GM19240 (cell line): Measurements from ENCODE around the gene TRAPPC2.
"Not testable (repeated sequence)": the region's sequence is repeated elsewhere in the genome, so short reads cannot be mapped to it uniquely, and the experiment has no call there.

Experiments
- DNase-seq: peaks from one replicate; pipeline ENCODE4 v3.0.0; 2011; ENCODE audit warnings: low spot score; ENCODE audit not compliant: insufficient read length

Gene TRAPPC2

DNA sequence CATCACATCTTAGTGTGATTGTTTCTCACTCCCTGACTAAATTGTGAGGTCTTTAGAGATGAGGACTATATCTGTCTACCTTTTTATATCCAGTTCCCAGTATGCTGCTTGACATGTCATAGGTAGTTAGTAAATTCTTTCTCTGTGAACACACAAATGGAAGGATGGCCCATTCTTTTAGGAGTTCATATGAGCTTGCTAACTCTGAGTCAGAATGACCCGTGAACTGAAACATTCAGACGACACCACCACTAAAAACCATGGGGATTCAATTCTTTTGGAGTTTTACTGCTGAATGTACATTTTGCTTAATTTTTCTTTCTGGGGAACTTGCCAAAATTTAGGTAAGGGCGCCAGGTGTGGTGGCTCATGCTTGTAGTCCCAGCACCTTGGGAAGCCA, 14.1 kb upstream of the TRAPPC2 start:
- no peak for DNase-seq

DNA sequence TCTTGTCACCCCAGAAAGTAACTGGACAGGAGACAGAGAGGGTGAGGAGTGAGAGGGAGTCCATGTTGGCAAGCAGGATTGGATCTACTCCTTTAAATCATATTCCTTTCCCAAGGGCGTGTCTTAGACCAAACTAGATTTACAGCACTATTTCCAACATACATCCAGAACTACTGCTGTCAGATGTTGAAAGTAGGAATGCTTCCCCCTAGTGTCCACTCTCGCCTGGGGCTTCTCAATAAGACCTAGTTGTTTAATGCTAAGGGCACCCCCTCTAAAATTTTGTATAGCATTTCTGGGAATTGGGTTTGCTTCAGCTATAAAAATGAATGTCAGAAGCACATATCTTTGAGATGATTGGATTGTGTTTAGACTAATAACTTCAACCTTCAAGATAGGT, 13.4 kb upstream of the TRAPPC2 start:
- no peak for DNase-seq

DNA sequence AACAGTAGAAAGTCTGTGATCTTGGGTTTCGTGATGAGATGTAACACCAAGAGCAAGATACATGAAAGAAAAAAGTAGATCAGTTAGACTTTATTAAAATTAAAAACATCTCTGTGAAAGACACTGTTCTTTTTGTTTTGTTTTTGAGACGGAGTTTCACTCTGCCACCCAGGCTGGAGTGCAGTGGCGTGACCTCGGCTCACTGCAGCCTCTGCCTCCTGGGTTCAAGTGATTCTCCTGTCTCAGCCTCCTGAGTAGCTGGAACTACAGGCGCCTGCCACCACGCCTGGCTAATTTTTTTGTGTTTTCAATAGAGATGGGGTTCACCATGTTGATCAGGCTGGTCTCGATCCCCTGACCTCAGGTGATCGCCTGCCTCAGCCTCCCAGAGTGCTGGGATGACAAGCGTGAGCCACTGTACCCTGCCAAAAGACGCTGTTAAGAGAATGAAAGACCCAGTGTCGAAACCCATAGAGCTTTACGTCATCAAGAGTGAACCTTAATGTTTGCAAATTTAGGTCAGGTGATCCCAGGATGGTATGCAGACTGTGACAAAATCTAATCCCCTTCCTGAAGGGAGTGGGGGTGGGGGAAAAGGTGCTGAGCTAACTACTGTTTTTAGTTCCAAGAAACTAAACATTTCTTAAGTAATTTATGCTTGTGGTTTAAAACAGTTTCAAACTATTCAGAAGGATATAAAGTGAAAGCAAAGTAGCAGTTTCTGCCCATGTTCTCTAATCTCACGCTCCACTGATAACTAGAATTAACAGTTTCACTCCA, 8.2 kb upstream of the TRAPPC2 start:
- no peak for DNase-seq

DNA sequence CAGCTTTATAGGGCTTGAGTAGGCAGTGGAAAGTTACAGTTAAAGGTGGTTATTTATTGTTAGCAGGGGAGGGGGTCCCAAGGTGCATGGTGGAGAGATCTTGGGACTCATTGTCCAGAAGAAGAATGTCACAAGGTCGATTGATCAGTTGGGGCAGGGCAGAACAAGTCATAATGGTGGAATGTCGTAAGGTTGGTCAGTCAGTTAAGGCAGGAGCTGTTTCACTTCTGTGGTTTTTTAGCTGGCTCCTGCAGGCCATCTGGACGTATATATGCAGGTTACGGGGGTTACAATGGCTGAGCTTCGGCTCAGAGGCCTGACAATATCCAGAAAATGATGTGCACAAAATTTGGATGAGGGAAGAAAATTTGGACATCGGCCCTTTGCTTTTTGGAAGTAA, 7.3 kb upstream of the TRAPPC2 start:
- DNase-seq: no peak

DNA sequence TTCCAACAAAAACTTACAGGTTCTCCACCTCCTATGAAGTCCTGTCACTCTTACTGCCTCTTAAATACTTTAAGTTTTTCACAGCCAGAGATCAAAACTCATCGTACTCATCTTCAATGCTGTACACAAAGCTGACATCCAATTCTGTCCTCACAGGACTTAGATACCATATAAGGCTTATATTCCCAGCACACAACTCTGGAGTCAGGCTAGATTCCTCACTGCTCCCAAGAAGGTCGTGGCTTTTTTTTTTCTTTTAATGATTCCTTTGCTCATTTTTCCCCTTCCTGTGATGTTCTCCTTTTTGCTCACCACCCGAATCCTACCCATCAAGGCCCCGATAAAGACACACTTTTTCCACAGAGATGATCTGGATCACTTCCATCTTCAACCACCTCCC, 914 bp downstream of the TRAPPC2 start:
- DNase-seq: no peak

DNA sequence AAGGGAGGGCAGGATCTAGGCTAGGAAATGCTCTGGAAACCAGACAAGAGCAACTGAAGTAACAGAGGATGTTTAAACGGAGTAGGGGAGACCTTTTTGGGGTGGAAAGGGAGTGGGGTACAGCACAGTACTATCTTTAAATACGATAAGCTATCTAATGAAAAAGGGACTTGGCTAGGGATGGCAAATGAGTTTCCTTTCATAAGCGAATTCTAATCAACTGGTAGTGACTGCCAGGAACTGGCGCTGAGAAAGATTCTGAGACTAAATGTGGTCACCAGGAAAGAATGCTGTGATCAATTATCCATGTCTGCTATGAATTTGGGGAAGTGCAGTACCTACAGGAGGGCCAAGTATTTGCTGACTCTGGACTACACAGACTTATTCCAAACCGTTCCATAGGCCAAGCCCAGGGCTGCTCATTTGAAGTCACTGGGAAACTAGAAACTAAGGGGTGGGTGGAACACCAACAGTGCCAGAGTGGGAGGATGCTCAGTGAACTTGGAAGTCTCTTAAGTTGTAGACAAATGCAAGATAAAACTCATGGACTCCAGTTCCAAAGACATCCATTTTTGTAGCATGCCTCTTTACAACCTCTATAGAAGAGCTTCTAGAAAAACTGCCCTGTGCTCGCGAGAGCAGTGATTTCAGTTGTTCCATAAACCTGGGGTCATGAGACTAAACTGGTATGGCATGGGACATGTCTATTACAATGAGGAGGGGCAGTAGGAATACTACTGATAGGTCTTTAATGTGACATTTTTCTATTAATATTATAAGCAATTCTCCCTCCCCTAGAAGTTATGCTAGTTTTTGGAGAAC, 2.0 kb downstream of the TRAPPC2 start:
- DNase-seq: no peak

DNA sequence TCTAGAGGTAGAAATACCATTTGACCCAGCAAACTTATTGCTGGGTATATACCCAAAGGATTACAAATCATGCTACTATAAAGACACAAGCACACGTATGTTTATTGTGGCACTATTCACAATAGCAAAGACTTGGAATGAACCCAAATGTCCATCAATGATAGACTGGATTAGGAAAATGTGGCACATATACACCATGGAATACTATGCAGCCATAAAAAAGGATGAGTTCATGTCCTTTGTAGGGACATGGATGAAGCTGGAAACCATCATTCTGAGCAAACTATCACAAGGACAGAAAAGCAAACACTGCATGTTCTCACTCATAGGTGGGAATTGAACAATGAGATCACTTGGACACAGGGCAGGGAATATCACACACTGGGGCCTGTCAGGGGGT, 3.9 kb downstream of the TRAPPC2 start:
- DNase-seq: not testable (repeated sequence)

DNA sequence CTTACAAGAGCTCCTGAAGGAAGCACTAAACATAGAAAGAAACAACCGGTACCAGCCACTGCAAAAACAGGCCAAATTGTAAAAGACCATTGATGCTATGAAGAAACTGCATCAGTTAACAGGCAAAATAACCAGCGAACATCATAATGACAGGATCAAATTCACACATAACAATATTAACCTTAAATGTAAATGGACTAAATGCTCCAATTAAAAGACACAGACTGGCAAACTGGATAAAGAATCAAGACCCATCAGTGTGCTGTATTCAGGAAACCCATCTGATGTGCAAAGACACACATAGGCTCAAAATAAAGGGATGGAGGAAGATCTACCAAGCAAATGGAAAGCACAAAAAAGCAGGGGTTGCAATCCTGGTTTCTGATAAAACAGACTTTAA, 7.8 kb downstream of the TRAPPC2 start:
- DNase-seq: not testable (repeated sequence)

DNA sequence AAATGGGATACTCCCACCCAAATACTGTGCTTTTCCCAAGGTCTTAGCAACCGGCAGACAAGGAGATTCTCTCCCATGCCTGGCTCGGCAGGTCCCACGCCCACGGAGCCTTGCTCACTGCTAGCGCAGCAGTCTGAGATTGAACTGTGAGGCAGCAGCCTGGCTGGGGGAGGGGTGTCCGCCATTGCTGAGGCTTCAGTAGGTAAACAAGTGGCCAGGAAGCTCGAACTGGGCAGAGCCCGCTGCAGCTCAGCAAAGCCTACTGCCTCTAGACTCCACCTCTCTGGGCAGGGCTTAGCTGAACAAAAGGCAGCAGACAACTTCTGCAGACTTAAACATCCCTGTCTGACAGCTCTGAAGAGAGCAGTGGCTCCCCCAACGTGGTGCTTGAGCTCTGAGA, 9.5 kb downstream of the TRAPPC2 start:
- not testable (repeated sequence) for DNase-seq

DNA sequence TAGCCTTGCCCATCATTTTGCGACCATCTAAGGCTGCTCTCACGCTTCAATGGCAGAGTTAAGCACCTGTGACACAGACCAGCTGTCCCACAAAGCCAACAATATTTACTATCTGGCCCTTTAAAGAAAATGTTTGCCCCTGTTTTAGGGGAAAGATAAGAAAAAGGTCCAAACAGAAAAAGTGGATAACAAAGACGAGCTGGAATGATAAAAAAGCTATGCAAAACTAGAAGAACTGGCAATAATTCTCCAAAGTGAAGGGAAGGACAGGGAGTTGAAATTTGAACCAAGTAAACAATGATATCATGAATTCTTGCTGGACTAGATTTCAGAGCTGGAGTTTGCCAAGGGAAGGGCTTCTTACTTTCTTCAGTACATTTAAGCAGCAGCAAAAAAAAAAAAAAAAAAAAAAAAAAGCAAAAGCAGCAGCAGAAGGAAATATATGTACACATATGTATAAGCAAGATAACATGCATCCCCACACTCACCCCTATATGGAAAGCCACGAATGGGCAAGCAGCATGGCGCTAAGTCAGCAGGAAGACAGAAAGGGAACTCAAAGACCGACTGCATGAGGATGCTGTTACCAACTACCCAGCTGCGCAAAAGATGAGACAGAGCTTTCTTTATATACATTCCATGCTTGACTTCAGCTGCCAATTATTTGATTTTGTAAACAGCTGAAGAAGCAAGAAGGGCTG, 12.5 kb downstream of the TRAPPC2 start:
- no peak for DNase-seq

DNA sequence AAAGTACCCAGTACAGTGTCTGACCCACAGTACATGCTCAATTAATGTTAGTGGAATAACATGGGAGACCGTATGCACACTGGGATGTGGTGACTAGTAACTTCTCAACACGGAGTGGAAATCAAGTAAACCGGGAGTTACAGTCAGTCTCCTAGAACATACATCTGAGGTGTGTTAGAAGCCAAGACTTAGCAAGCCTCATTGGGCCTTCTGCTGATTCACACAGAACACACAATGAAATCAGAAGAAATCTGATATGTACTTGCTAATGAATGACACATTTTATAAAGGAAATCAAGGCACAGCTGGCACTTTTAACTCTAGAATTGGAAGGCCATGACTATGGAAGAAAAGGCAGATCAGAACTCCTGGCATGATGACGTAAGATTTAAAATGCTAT, 13.0 kb downstream of the TRAPPC2 start:
- DNase-seq: no peak

DNA sequence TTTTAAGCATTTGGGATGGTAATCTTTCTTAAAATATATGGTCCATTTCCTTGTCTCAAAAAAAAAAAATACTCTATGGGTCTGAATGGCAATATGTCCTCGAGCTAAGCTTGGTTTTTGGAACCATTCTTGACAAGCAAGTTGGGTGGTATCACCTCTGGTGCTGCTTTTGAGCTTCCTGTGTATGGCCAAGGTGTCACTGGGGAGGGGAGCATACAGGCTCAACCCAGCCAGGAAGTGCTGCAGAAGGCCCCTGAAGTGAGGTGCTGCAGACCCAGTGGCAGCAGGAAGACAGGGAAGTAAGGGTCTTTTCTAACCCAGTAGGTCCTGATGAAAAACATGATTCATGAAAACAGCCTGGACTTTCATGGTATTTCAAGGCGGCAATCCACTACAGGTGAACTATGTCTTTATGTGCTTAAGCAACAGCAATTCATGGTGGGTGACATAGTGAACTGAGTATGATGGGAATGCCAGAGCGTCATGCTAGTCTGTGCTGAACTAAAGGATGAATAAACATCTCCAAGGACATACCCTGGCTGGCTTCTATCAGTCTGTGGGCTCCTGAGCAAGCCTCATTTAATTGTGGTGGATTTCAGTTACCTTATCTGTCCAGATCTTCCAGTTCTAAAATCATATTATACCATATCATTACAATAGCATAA, 15.1 kb downstream of the TRAPPC2 start:
- DNase-seq: no peak

DNA sequence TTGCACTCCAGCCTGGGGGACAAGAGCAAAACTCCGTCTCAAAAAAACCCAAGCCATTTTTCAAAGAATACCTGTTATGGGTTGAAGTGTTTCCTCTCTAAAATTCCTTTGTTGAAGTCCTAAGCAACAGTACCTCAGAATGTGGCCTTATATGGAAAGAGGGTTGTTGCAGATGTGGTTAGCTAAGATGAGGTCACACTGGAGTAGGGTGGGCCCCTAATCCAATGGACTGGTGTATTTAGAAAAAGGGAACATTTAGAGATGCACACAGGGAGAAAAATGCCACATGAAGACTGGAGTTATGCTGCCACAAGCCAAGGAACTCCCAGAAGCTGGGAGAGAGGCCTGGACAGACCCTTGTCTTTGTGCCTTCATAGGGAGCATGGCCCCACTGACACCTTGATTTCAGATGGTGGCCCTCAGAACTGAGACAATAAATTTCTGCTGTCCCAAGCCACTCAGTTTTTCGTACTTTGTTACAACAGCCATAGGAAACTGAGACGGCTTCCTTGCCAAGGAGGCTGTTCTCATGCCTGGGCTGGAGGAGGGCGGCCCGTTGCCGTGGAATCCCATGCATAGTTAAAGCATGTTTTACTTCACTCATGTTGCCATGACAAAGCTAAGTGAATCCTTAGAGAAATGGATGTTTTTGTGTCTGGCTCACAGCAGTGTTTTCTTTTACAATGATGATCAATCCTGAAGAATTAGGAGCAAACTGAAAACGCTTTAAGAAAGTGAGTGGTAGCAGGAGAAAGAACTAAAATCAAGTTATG, 16.5 kb downstream of the TRAPPC2 start:
- DNase-seq: no peak

DNA sequence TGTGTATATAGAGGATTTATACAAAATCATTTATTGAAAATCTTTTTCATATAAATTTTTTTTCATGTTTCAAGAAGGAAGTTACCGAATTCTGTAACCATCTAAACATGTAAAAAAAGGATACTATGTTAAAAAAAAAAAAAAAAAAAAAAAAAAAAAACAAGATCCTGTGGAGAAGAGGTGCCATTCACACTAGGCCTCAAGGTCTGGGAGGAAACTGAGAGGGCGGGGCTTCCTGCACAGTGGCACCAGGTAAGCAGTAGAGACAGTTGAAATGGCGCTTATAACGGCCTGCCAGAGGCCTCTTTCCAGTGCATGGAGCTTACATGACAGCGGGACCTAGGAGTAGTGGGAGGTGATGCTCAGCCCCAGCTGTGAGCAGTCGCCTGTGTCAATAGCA, 17.5 kb downstream of the TRAPPC2 start:
- DNase-seq: no peak

DNA sequence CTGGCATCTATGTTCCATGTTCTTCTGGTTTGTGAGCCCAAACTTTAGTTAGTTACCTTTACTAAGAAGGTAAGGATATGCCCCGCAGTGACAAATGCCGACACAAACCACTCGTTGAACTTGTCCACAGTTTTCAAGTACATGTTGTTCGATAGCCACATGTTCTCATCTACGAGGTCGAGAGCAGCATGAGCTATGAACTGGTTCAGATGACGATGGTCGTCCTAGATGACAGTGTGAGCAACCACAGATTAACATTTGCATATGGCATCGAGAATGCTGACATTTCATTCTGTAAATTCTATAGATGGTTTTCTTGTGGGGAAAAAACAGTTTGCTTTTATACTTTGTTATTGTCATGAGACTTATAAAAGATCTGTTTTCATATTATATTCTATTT, 18.0 kb downstream of the TRAPPC2 start:
- no peak for DNase-seq

DNA sequence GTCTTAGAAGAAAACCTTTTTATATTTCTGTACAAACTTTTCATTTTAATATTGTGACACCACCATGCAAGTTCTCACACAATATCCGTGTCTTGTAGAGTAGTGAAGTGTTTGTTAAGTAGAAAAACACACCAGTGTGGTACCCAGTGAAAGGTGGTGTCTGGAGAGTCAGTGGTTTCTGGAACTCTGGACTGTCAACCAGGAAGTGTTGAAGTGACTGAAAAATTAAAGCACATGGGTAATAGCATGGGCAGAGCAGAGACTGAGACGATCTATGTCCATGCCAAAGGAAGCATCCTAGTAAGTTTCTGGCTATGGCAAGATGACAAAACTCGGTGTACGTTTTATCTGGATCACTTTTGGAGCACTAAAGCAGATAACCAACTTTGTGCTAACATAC, 23.3 kb downstream of the TRAPPC2 start:
- no peak for DNase-seq

DNA sequence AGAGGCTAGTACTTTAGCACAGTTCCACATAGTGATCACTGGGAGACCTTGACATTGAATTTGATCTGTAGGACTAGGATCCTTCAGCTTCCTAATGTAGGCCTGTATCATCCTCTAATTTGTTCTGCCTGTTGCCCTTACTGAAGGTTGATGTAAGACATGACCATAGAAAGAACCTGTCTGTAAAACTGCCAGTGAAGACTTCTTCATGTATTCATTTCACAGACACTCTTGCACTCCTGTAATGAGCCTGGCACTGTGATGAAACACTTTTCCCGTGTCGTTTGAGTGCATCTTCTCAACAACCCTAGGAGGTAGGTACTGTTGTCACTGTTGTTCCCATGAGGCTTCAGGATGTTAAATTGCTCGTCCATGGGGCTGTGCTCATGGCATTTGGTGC, 30.8 kb downstream of the TRAPPC2 start:
- no peak for DNase-seq

DNA sequence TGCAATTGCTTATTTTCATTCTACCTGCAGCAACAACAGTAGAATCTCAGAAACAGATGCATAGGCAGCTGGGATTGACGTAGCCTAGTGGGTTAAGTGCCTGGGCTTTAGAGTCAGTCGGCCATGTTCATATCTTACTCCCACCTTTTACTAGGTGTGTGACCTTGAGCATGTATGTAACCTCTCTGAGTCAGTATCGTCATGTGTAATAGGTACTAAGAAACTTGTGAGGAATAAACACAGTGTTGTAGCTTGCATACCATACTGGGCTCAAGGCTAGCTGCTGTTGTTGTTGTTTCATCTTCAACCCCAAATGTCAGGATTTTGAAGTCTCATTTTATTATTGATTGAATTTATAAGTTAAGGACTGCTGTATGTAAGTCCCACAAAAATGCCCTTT, 31.3 kb downstream of the TRAPPC2 start:
- no peak for DNase-seq

DNA sequence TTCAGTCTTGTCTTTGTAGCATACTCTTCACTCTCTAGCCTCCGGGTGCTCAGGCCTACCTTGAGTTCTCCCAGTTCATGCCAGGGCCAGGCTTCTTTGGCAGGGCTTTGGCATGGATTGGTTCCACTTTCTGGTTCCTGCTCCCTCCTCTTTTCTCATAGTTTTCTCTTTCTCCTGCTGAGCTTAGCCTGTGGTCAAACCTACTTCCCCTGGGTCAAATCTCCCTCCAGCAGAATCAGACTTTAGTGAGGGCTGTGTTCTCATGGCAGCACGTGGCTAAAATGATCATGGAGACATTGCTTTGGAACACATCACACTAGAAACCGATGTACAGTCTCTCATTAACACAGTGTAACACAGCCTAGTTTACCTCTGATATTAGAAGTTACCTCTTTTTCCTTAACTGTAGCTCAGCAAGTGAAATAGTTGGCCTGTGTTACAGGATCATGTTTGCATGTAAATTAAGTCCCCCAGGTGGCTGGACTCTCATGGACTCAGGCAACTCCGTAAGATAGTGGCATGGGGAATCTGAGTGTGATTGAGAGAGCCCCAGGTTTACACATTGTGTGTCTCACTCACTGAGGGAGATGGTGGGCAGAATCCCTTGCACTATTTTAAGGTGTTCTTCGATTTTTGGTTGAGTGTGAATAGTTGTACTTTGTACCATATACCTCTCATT, 32.2 kb downstream of the TRAPPC2 start:
- DNase-seq: no peak

DNA sequence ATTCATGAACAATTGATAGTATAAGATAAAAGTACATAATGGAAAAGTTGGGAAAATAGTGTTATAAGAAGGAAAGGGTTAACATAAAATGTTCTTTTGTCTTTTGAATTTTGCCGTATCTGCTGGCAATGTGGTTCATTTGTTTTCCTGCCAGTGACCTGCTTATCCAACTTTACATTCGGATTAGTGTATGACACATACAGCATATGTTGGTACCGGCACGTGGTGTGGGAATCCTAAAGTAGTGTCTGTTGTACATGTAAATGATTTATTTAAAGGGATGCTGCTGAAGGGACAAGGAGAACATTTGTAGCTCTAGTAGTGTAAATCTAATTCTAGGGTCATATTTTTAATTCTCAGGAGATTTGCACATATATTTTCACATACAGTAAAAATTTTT, 34.0 kb downstream of the TRAPPC2 start:
- no peak for DNase-seq
